HG02798 (cell line): Measurements from ENCODE around the gene CDH4.

Experiments used
- ATAC-seq: cut with Tn5 transposase; IDR thresholded peaks from one replicate; pipeline ENCODE4 v1.9.1; 2021; ENCODE audit warnings: mild to moderate bottlenecking; ENCODE audit not compliant: unreplicated experiment, poor library complexity

Gene CDH4

DNA sequence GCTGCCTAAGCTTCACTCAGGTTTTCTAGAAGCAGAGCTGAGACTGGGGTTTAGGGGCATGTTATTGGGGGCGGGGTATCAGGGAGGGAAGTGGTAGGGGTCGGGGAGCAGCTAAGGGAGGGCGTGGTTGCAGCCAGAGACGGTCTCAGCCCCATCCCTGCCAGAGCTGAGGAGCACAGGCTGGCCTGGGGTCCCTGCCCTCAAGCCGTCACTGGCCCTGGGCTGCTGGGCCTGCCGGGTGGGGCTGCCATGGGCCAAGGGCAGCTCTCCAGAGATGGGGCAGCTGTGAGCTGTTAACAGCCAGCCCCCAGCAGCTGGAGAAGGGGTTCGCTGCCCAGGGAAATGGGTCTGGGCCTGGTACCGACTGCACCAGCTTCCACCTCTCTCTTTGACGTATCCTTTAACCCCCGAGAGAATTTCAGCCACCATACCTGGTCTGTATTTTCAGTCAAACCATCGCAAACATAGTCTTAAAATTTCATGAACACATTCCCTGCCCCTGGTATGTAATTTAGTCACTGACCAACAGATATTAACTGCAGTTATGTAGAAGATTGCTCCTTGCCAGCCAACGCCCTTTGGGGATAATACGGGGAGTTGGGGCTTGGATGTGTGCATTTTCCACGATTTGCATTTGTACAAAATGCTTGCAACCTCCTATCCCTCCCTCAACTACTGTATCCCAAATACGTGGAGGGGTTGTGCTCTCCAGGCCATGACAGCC, 560.2 kb downstream of the CDH4 start:
- ATAC-seq, result no peak

- ATAC-seq, result no peak
Observed at GRCh38 chr20:61812845-61813485, 560.9 kb downstream of the CDH4 start.

- ATAC-seq, result no peak
Observed at GRCh38 chr20:61813791-61814190, 561.7 kb downstream of the CDH4 start.

DNA sequence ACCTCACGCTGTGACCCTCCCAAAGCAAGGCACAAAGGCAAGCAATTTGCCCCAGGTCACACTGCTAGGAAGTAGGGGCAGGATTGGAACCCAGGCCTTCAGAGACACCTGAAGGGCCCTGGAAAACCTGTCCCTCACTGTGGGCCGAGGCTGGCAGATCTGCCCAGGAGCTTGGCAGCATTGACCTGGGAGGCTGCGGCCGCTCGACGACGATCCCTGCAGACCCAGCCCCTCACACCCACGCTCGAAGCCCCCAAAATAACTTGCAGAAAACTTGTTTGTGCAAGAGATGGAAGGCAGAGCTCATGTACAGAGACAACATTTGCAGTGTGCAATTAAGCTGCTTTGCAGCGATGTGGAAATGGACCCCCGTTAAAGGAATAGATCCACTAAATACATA, 562.2 kb downstream of the CDH4 start:
- no peak for ATAC-seq

DNA sequence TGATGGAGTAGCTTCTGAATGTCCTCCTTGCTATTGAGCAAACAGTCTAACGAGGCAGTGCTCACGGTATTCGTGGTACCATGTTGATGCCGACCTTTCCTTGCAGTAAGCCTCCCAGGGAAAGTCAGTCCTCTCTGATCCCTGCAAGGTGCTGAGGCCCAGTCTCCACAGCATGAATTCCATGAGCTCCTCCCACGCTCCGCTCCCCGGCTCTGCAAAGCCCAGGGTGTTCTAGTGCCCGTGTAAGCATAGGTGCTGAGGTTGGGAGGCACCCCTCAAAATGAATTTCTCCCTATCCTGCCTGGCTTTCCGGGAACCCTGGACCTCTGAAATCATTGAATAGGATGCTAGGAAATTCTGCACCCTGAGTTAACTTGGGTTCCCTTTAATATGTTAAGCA, 562.7 kb downstream of the CDH4 start:
- no peak for ATAC-seq

GRCh38 chr20:61815176-61815575, 563.1 kb downstream of the CDH4 start:
- no peak for ATAC-seq

- ATAC-seq, result no peak
Observed at GRCh38 chr20:61815678-61816077, 563.6 kb downstream of the CDH4 start.

GRCh38 chr20:61816606-61817460, 564.8 kb downstream of the CDH4 start:
- no peak for ATAC-seq

DNA sequence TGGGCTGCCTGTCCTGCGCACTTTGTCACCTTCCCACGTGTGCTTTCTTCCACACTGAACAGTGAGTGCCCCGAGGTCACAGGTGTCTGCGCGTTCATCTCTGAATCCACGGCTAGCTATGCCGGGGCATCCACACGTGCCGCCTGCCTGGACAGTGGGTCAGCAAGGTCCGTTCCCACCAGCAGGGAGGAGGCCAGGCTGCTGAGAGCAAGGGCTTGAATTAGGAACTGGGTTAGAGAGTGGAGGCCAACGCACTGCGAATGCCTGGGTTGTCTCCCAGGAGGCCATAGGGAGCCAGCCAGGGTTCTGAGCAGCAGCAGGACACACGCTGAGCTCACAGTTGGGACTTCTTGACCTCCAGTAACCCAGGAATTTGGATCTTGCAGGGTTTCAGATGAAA, 565.5 kb downstream of the CDH4 start:
- no peak for ATAC-seq

DNA sequence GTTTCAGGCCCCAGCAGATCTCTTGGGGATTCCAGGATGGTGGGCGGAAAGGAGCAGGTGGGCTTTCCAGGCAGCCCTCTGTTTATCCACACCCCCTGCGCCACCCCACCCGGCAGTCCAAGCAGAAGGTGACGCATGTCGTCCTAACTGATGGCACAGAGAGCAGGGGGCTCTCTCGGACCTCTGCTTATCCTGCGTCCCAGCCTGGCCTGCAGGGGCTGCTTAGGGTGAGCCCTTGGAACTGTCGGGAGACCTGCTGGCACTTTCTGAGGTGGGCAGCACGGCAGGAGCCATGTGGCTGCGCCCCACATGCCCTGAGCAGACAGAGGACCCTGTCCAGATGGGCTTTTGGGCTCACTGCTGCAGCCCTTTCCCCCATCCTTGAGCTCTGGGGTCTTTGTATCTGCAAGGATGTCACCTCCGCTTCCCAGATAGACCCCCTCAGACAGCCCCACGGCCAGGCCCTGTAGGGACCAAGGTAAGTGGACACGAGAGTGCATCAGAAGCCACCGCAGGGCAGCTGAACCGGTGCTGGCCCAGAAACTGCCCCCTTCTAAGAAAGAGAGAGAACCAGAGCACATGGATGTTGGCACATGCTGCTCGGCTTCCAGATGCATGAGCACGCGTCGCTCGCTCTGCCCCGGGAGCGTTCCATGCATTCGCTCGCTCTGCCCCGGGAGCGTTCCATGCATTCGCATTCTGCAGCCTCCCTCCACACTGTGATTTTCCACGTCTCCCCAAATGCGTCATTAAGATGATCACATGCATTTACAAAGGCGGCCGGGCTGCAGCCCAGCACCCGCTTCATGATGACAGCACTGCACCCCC, 566.9 kb downstream of the CDH4 start:
- ATAC-seq, result no peak

GRCh38 chr20:61819574-61819846, 567.4 kb downstream of the CDH4 start:
- no peak for ATAC-seq

DNA sequence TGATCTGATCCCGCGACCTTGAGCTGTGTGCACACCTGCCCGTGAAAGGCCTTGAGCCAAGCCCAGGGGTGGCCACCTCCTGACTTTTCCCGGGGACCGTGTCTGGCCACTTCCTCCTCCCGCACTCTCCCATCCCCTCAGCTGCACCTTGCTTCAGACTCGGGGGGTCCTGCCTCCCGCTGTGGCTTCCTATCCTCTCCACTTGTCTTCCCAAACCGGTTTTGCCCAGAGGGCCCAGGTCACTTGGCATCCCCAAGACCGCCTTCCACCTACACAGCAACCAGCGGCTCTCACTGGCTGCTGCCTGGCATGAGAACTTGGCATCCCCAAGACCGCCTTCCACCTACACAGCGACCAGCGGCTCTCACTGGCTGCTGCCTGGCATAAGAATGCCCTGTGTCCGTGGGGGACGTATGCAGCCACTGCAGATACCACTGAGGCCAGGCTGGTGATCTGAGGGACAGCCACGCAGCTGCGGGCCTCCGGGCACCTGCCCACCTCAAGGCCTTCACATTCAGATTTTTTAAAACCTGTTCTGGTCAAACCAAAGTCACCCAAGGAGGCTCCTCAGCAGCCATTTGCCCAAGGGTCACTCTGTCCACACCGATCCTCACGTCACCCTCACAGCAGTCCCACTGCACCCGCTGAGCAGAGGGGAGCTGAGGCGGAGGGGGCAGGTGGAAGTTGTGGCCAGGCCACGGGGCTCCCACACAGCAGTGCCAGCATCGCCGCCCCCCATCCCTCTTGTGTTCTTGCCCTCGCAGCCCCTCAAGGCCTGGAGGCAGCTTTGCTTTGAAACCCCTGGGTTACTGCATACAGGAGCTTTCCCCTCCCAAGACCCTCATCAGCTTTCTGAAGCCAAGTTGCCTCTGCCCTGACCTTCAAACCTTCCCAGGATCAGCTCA, 568.1 kb downstream of the CDH4 start:
- ATAC-seq, result no peak

GRCh38 chr20:61821735-61822134, 569.7 kb downstream of the CDH4 start:
- no peak for ATAC-seq

DNA sequence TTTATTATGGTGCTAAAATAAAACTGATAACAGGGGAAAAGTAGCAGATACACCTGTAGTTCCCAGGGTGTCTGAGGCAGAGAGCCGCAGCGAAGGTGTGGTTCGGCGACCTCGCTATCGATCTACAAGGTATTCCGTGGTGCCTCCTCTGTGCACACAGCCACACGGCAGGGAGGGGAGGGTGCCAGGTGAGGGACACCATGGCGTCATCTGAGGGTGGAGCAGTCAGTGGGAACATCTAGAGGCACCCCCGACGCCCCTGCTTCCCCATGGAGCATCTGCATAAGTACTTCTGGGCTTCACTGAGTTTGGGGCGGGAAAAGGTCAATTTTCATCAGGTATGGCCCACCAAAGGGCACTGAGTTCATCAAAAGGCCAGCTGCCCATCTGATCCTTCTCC, 570.3 kb downstream of the CDH4 start:
- no peak for ATAC-seq

- ATAC-seq, result no peak
Observed at GRCh38 chr20:61823242-61823641, 571.2 kb downstream of the CDH4 start.

DNA sequence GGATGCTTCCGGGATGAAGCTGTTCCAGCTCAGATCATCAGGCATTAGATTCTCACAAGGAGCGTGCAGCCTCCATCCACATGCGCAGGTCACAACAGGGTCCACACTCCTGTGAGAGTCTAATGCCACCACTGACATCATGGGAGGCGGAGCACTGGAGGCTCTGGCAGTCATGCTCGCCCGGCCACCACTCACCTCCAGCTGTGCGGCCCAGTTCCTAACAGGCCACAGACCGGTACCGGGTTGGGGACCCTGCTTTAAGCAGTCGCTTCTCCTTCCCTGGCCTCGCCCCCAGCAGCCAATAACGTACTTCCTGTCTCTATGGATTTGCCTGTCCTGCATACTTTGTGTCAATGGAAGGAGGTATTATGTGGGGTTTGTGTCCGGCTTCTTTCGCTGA, 576.8 kb downstream of the CDH4 start:
- no peak for ATAC-seq

- no peak for ATAC-seq
Observed at GRCh38 chr20:61829526-61829925, 577.5 kb downstream of the CDH4 start.

DNA sequence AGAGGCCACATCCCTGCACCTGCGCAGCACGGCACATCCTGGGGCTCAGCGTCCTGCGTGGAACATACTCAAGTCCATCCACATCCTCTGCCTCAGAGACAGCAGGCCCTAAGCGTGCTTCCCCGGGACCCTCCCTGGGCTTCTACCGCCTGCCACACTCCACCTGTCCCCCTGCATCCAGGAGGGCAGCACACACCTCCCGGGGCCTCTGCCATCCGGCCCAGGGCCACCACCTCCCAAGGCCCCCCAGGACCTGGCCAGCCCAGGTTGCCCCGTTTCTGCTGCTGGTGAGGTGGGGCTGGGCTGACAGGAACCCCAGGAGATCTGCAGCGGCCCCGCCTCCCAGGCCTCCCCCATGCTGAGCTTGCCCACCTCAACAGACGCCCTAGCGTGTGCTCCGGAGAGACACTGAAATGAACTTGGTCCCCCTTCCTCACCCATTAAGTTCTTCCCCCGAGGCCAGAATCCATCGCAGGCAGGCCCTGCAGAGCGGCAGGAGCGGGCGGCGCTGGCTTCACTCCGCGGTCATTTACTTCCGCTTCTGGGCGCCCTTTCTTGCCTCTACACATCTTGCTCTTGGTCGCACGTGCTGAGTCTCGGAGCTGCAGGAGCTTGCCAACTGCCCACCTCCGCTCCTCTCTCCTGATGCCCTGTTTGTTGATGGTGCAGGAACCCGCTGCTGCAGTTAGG, 578.3 kb downstream of the CDH4 start:
- ATAC-seq, result no peak

- no peak for ATAC-seq
Observed at GRCh38 chr20:61830991-61831390, 578.9 kb downstream of the CDH4 start.
